HG03103 (cell line): ENCODE data around the gene STEAP4.

Source experiments
- ATAC-seq: cut with Tn5 transposase; IDR thresholded peaks from one replicate; pipeline ENCODE4 v1.9.1; 2021; ENCODE audit warnings: low read depth; ENCODE audit not compliant: unreplicated experiment

The STEAP4 gene

DNA sequence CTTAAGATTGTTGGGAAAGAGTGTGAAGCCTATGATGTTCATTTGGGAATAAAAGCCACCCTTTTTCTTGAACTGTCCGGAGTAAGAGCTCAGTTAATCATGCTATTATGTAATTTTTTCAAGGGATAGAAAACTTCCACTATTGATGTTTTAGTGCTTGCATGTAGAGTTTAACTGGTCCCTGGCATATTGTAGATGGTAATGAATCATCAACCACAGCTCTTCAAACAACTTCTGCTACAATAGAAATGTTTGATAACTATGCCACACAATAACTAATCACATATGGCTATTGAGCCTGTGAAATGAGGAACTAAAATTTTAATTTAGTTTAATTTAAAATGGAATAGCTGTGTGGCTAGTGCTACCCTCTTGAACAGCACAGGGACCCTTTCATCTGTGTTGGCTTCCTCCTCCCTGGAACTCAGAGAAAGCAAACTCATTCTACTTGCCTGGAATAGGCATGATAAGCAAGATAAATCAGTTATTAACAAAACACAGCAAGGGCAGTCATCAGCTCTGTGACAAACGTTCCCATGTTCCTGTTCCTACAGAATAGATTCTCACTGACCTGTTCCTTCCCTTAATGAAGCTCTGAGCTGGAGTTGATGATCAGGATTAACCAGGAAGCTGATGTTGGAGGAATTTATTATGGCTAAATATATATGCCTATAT, 82.0 kb downstream of the STEAP4 start:
- no peak for ATAC-seq

DNA sequence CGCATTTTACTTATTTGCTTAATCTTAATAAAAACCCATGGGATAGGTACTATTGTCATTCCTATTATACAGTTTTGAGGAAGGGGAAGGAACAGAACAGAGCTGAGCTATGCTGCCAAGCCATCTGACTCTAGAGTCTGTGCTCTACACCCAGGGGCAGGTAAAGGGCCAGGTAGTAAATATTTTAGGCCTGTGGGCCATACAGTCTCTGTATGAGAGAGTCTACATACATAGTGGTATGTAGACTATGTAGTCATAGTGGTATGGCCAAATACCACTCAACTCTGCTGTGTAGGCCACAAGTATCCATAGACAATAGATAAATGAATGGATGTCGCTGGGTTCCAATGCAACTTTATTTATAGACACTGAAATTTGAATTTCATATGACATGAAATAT, 83.4 kb downstream of the STEAP4 start:
- ATAC-seq, result no peak
